ENCODE measurements around the gene GSE1.

Gene GSE1

GRCh38 chr16:85605051-85605911 is 7.8 kb upstream of the GSE1 start:
- TF ChIP-seq ZFX (IDR thresholded peaks at IDR 0.05) (no peak), CTCF (conservative IDR thresholded peaks at IDR 0.05) (no peak)

GRCh38 chr16:85605912-85606841 is 6.9 kb upstream of the GSE1 start:
- H3K27ac ChIP-seq = peak overlapping the region; percentile 99
- TF ChIP-seq CTCF (conservative IDR thresholded peaks at IDR 0.05) (no peak), ZFX (IDR thresholded peaks at IDR 0.05) (no peak)

More at GRCh38 chr16:85605051-85605911, 7.8 kb upstream of the GSE1 start:
- H3K27ac ChIP-seq = peak overlapping the region; percentile 99

- peak overlapping the region; percentile 99 for H3K27ac ChIP-seq
- TF ChIP-seq CTCF (conservative IDR thresholded peaks at IDR 0.05) (no peak), ZFX (IDR thresholded peaks at IDR 0.05) (no peak)
Measured at GRCh38 chr16:85606904-85607303, 6.2 kb upstream of the GSE1 start.

GRCh38 chr16:85607321-85607765 is 5.8 kb upstream of the GSE1 start:
- TF ChIP-seq ZFX (IDR thresholded peaks at IDR 0.05) (no peak), CTCF (conservative IDR thresholded peaks at IDR 0.05) (no peak)
- H3K27ac ChIP-seq = peak overlapping the region; percentile 99

- no peak for TF ChIP-seq ZFX (IDR thresholded peaks at IDR 0.05)
- no peak for TF ChIP-seq CTCF (conservative IDR thresholded peaks at IDR 0.05)
- H3K27ac ChIP-seq = peak overlapping the region; percentile 99
Measured at GRCh38 chr16:85607796-85608514, 5.2 kb upstream of the GSE1 start.

- H3K27ac ChIP-seq = peak overlapping the region; percentile 99
- TF ChIP-seq ZFX (IDR thresholded peaks at IDR 0.05) = no peak
- TF ChIP-seq CTCF (conservative IDR thresholded peaks at IDR 0.05) = no peak
Measured at GRCh38 chr16:85608515-85608885, 4.6 kb upstream of the GSE1 start.

All from C4-2B (cell line).